GM19351 (cell line): ENCODE data around the gene PDE10A.
"Not testable (repeated sequence)": the region's sequence is repeated elsewhere in the genome, so short reads cannot be mapped to it uniquely, and the experiment has no call there.

Experiments
- ATAC-seq: cut with Tn5 transposase; IDR thresholded peaks from one replicate; pipeline ENCODE4 v1.9.1; 2021; ENCODE audit warnings: mild to moderate bottlenecking, moderate library complexity; ENCODE audit not compliant: unreplicated experiment

Gene PDE10A

GRCh38 chr6:165594584-165595333 is 68.3 kb downstream of the PDE10A start:
- ATAC-seq = no peak

- not testable (repeated sequence) for ATAC-seq
These were observed 70.1 kb downstream of the PDE10A start for GRCh38 chr6:165592947-165593346.

- no peak for ATAC-seq
These were observed 74.5 kb downstream of the PDE10A start for GRCh38 chr6:165588515-165588914.

DNA sequence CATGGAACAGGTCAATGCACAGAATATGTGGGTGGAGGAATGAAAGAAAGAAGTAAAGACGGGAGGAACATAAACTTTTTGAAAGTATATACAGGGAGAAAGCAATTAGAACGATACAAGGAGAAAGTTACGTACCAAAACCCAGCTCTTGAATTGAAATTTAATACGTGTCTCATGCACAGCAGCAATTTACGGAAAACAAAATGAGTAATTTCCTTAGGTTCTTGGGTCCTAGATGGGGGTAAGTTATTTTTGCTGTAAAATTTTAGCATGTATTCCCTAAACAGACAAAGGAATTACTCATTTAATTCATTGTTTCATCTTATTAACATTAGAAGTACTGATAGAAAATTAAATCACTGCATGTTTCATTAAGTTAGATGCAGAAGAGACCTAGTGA is 75.8 kb downstream of the PDE10A start:
- no peak for ATAC-seq

DNA sequence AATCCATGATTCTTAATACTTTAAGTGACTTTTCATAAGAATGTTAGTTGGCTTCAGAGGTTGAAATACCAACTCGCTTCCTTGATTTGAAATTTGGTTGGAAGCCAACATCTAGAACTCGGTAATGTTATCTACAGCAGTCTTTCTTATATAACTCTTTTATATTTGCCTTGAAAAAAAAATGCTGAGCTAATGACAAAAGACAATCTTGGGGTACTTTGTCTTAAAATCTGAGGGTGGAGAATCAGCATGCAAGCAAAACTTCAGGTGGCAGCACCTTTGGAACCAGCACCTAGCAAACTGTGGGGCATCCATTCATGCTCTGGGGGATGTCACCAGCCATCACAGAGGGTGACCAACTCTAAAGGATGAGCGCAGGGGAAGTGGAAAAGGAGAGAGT is 76.3 kb downstream of the PDE10A start:
- ATAC-seq = no peak

- ATAC-seq = no peak
These were observed 78.0 kb downstream of the PDE10A start for GRCh38 chr6:165585060-165585459.

DNA sequence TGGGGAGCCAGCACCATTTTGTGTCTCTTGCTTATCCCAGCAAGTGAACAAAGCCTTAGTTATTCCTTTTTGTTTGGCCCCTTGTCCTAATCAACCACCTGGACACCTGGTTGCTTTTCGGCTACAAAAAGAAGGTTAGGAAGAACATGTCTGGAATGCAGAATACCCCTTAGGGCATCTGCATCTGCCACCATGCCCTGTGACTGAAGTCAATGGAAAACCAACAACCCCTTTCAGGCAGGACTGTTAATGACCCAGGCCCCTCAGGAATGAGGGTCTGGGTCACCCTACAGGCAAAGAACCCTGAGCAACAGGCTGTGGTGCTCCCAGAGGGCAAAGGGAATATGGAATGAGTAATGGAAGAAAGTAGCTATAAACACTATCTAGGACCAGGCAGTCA is 78.5 kb downstream of the PDE10A start:
- no peak for ATAC-seq

- no peak for ATAC-seq
These were observed 81.4 kb downstream of the PDE10A start for GRCh38 chr6:165581678-165582077.

DNA sequence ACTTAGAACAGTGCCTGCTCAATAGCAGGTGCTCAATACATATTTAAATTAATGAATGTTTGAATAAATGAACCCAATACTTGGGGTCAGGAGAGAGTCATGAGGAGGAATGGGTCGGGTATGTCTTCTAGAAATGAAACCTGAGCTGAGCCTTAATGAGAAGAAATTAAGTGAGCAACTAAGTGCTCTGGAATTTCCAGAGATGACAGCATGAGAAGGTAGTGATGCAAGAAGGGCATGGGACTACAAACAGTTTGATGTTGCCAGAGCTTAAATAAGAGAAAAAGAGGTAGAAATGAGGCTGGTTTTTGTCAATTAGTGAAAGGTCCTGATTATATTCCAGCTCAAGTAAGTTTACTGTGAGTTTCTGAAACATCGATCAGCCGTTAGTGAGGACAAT is 82.9 kb downstream of the PDE10A start:
- no peak for ATAC-seq

- no peak for ATAC-seq
These were observed 83.9 kb downstream of the PDE10A start for GRCh38 chr6:165579151-165579550.

DNA sequence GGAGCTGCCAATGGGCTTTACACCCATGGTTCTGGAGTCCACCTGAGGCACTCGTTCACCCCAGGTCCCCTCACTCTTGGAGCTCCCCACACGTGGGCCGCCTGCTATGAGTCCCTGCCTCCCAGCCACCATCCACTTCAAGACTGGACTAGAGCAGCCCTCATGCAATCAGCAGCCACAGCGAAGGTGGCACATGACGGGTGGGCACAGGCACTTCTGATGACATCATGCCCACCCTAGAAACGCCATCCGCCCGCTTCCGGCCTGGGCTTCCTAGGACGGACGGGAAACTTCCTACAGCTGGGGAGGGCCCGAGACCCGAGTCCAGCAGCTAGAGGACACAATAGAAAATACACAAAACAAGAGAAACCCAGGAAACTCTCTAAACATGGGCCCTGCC is 85.5 kb downstream of the PDE10A start:
- no peak for ATAC-seq

GRCh38 chr6:165575158-165575549 is 87.9 kb downstream of the PDE10A start:
- ATAC-seq = no peak

DNA sequence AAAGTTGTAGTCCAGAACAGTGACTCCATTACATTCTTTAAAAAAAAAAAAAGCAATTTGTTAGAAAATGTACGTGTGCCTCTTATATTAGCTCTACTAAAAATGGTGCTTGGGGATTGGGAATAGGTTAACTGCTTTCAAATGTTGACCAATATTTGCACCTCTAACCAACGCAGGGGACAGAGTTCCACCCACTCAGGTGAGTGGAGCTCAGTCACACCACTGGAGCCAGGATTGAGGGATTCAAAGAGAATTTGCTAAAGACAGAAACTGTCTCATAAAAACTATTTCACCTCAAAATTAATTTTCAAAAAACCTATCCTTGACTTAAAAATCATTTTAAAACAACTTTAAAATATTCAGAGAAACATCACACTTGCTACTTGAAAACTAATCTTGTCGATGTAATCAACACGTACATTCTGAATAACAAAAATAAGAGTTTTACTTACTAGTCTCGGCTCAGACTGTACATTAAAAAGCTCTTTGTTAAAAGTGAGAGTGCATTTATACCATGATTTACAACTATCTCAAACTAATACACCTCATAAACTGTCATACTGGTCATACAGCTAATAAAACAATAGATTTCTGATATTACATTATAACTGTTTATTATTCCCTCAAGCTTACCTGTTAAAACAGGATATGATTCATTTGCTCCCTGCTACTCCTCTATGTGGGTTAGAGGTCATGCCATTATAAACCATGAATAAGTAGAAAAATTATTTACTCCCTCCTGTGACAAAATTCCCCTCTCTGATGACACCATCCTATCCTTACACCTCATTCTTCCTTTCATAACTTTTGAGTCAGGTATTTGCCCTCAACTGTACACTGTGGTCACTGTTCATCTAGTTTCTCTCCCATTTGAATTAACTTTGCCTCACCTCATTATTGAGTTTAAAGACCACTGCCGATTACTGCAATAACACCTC is 88.6 kb downstream of the PDE10A start:
- no peak for ATAC-seq

DNA sequence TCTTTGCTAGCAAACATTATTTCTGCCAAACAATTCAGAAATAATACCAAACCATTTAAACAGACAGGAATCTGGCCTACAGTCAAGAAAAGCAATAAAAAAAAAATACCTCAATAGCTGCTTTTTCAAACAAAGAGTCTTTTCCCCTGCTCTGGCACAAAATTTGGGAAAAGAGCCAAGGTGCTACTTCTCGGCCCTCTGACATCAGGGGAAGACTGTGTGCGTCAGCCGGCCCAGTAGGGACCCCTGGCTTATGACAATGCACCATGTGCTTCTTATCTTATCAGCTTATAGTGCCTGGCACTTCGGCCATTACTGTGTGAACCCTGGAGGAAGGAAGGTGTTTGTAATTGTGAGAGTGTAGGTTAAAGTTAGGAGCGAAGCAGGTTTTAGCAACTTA is 89.4 kb downstream of the PDE10A start:
- no peak for ATAC-seq

- ATAC-seq = peak; percentile 76
These were observed 91.3 kb downstream of the PDE10A start for GRCh38 chr6:165571721-165572132.

GRCh38 chr6:165571068-165571682 is 91.9 kb downstream of the PDE10A start:
- ATAC-seq = no peak

- ATAC-seq = no peak
These were observed 94.7 kb downstream of the PDE10A start for GRCh38 chr6:165568326-165568725.

DNA sequence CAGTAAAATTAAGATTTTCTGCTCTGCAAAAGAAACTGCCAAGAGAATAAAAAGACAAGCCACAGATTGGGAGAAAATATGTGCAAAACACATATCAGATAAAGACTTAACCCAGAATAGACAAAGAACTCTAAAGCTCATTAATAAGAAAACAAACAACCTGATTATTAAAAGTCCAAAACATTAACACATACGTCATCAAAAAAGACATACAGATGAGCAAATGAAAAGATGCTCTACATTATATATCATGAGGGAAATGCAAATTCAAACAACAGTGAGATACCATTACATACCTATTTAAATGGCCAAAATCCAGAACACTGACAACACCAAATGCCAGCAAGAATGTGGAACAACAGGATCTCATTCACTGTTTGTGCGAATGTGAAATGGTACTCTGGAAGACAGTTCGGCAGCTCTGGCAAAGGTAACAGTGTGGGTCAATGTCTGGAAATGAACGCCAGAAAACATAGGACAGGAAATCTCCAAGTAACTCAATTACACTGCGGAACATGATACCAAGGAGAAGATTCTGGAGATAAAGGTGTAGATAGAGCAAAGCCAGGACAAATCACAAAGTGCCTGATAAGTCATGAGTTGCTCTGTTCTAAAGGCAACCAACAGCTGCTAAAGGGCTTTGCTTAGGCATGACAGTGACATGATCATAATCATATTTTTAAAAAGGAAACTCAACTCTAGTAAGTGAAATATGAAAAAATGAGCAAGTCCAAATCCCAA is 96.8 kb downstream of the PDE10A start:
- no peak for ATAC-seq

DNA sequence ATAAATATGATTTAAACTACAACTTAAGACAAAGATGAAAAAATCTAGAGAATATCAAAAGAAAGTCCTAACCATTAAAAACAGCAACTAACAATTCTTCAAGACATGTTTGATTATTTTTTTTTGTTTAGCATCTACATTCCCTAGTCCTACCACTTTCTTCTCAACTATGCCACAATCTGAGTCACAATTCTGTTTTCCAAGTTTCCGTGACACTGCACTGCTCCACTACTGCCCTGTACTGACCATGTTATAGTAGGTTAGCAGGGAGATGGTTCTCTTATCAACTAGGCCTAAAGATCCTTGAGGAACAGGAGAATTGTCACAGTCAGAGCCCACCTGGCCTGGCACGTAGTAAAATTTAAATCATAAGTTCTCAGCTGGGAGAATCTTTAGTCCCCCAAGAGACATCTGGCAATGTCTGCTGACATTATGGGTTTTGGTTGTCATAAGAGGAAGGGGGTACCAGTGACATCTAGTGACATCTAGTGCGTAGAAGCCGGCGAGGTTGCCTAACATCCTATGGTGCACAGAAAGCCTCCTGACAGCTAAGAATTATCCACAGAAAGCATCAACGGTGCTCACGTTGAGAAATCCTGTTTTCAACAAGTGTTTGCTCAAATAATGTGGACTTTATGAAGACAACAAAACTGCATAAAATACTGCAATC is 100.5 kb downstream of the PDE10A start:
- no peak for ATAC-seq

DNA sequence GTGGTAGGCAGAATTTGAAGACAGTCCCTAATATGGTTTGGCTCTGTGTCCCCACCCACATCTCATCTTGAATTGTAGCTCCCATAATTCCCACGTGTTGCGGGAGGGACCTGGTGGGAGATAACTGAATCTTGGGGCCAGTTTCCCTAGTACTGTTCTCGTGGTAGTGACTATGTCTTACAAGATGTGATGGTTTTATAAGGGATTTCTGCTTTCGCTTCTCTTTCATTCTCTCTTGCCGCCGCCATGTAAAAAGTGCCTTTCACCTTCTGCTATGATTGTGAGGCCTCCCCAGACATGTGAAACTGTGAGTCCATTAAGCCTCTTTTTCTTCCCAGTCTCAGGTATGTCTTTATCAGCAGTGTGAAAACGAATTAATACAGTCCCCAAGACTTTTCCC is 103.4 kb downstream of the PDE10A start:
- no peak for ATAC-seq
